ENCODE results near the gene PDZRN4.
"Not testable (repeated sequence)": the region's sequence is repeated elsewhere in the genome, so short reads cannot be mapped to it uniquely, and the experiment has no call there.

The PDZRN4 gene

GRCh38 chr12:41217727-41218126, 29.6 kb downstream of the PDZRN4 start:
- DNase-seq, result no peak

- DNase-seq, result no peak
Observed at GRCh38 chr12:41220931-41221330, 32.8 kb downstream of the PDZRN4 start.

- no peak for DNase-seq
Observed at GRCh38 chr12:41221491-41221890, 33.4 kb downstream of the PDZRN4 start.

GRCh38 chr12:41223600-41223999, 35.5 kb downstream of the PDZRN4 start:
- no peak for DNase-seq

- DNase-seq, result no peak
Observed at GRCh38 chr12:41224066-41224465, 35.9 kb downstream of the PDZRN4 start.

GRCh38 chr12:41225179-41225578, 37.1 kb downstream of the PDZRN4 start:
- DNase-seq, result no peak

GRCh38 chr12:41228066-41228820, 40.1 kb downstream of the PDZRN4 start:
- no peak for DNase-seq

- no peak for DNase-seq
Observed at GRCh38 chr12:41230756-41231155, 42.6 kb downstream of the PDZRN4 start.

GRCh38 chr12:41234692-41235091, 46.6 kb downstream of the PDZRN4 start:
- no peak for DNase-seq

GRCh38 chr12:41242603-41243002, 54.5 kb downstream of the PDZRN4 start:
- no peak for DNase-seq

GRCh38 chr12:41248391-41248790, 60.3 kb downstream of the PDZRN4 start:
- no peak for DNase-seq

- DNase-seq, result no peak
Observed at GRCh38 chr12:41250748-41251147, 62.6 kb downstream of the PDZRN4 start.

- no peak for DNase-seq
Observed at GRCh38 chr12:41254004-41254914, 66.1 kb downstream of the PDZRN4 start.

- DNase-seq, result not testable (repeated sequence)
Observed at GRCh38 chr12:41263196-41263595, 75.1 kb downstream of the PDZRN4 start.

- no peak for DNase-seq
Observed at GRCh38 chr12:41264281-41264680, 76.2 kb downstream of the PDZRN4 start.

- DNase-seq, result no peak
Observed at GRCh38 chr12:41269056-41269455, 80.9 kb downstream of the PDZRN4 start.

GRCh38 chr12:41271489-41271888, 83.4 kb downstream of the PDZRN4 start:
- DNase-seq, result no peak

GRCh38 chr12:41274643-41275042, 86.5 kb downstream of the PDZRN4 start:
- DNase-seq, result no peak

- peak; percentile 6 for DNase-seq
Observed at GRCh38 chr12:41277100-41277945, 89.2 kb downstream of the PDZRN4 start.

GRCh38 chr12:41277946-41278267, 89.8 kb downstream of the PDZRN4 start:
- no peak for DNase-seq

- not testable (repeated sequence) for DNase-seq
Observed at GRCh38 chr12:41280341-41281095, 92.4 kb downstream of the PDZRN4 start.

- not testable (repeated sequence) for DNase-seq
Observed at GRCh38 chr12:41285470-41285869, 97.3 kb downstream of the PDZRN4 start.

Data from stimulated activated CD4-positive, alpha-beta T cell treated with anti-CD3 and anti-CD28 coated beads, Interleukin-4, amount 100 ng/mL, for 24 hours (primary cell).